ENCODE data around the gene ANO7. TPM values are rescaled to one million over a fixed set of nuclear protein-coding genes. Genes with fewer than 3 reads are reported as not detected.
A peak's percentile ranks its signal among the peaks of the same experiment; 100 is the strongest.

Gene ANO7
- total RNA-seq, 1 experiment from 2014 or later, result 0.84 TPM

GRCh38 chr2:241147336-241147735 is 41.1 kb upstream of the ANO7 start:
- peaks cover 48% of the 10 kb centered on the region for H3K79me2 ChIP-seq (ENCODE audit: insufficient read depth, low read length)
- H3K36me3 ChIP-seq (ENCODE audit: control insufficient read depth in 1 of 2, insufficient read depth in 2 of 2, low read length in 2 of 2), result no peaks in the 10 kb centered on the region; a peak in 1 of 4 replicates
- peaks cover 11 to 22% of the 10 kb centered on the region in 2 experiments; a peak in 3 of 4 replicates for H3K4me1 ChIP-seq (ENCODE audit: control insufficient read depth in 1 of 2, insufficient read depth in 2 of 2, low read length in 2 of 2)
- H3K9me3 ChIP-seq (ENCODE audit: control insufficient read depth in 1 of 2, insufficient read depth in 1 of 2, low read depth in 1 of 2, low read length in 2 of 2), result no peaks in the 10 kb centered on the region
- DNase-seq (ENCODE audit: low read depth, low spot score), result no peak
- intact Hi-C loops (cut with micrococcal nuclease), result no loop called here
- ChIA-PET CTCF (no interaction called here), POLR2A (no interaction called here), RAD21 (ENCODE audit: low non-redundant PET in 1 of 2, low total read pairs in 2 of 2, uncharacterized antibody in 2 of 2, unreplicated experiment in 2 of 2) (no interaction called here)
- H3K27me3 ChIP-seq (ENCODE audit: insufficient read depth, low read length), result no peaks in the 10 kb centered on the region
- BruUV-seq (replicated peaks), result no TSS peak
- no peak overlapping the region for H3K27ac ChIP-seq (ENCODE audit: low read depth, low read length)
- ATAC-seq, result no peak
- TF ChIP-seq SRF (IDR thresholded peaks at IDR 0.05; ENCODE audit: low read depth), result no peak
- no peak for TF ChIP-seq CEBPB (IDR thresholded peaks at IDR 0.05; ENCODE audit: low read depth)
- TF ChIP-seq SIN3A (IDR thresholded peaks at IDR 0.05; ENCODE audit: low read depth), result no peak
- TF ChIP-seq ELF1 (IDR thresholded peaks at IDR 0.05; ENCODE audit: borderline replicate concordance, low read depth), result no peak
- TF ChIP-seq EZH2 (IDR thresholded peaks at IDR 0.05), result no peak
- no peak for TF ChIP-seq FOSL1 (IDR thresholded peaks at IDR 0.05; ENCODE audit: low read depth)
- TF ChIP-seq RAD21 (IDR thresholded peaks at IDR 0.05; ENCODE audit: low read depth), result no peak
- TF ChIP-seq YY1 (IDR thresholded peaks at IDR 0.05; ENCODE audit: extremely low read depth, insufficient replicate concordance, low read depth, low read length), result no peak
- no peak for TF ChIP-seq SP1 (IDR thresholded peaks at IDR 0.05; ENCODE audit: low read depth)
- no peak for TF ChIP-seq CTCF (IDR thresholded peaks at IDR 0.05 in 2 of 3, conservative IDR thresholded peaks at IDR 0.05 in 1 of 3; ENCODE audit: borderline replicate concordance in 1 of 3, insufficient read depth in 1 of 3, low read depth in 2 of 3, low read length in 2 of 3)
- TF ChIP-seq JUND (IDR thresholded peaks at IDR 0.05), result no peak
- TF ChIP-seq EZH2phosphoT487 (IDR thresholded peaks at IDR 0.05; ENCODE audit: borderline replicate concordance), result no peak
- TF ChIP-seq CBX3 (IDR thresholded peaks at IDR 0.05; ENCODE audit: low read depth), result no peak
- TF ChIP-seq POLR2A (IDR thresholded peaks at IDR 0.05; ENCODE audit: borderline replicate concordance, extremely low read depth, insufficient read depth, insufficient read length), result no peak
- TF ChIP-seq MAX (IDR thresholded peaks at IDR 0.05), result no peak
- TF ChIP-seq EGR1 (IDR thresholded peaks at IDR 0.05; ENCODE audit: low read depth), result no peak
- H2AFZ ChIP-seq (ENCODE audit: low read depth, low read length, poor library complexity, severe bottlenecking), result no peak overlapping the region
- no peak overlapping the region for H3K4me3 ChIP-seq (replicated peaks in 1 of 2; ENCODE audit: low read depth in 1 of 2, low read length in 2 of 2)
- no peak overlapping the region for H3K9ac ChIP-seq (ENCODE audit: low read length)
- H4K20me1 ChIP-seq (ENCODE audit: insufficient read depth), result no peaks in the 10 kb centered on the region
- H3K9me2 ChIP-seq (ENCODE audit: insufficient read depth), result no peaks in the 10 kb centered on the region
- 0 out of 2 replicates have a peak overlapping the region, but pooled peaks have one; percentile 99 for H3K4me2 ChIP-seq (ENCODE audit: low read length)
